Heart left ventricle (tissue), 16 donors: Measurements from ENCODE around the gene CEP85L. TPM values are rescaled to one million over a fixed set of nuclear protein-coding genes. Genes with fewer than 3 reads are reported as not detected.

ENCODE experiments used
- ATAC-seq, 4 donors: fragments of 200-7000 bp; cut with Tn5 transposase; one replicate each; pipeline ENCODE4 v1.9.1; 2020 to 2022; ENCODE audit warnings: moderate library complexity in 4 of 4, mild to moderate bottlenecking in 3 of 4, moderate number of reproducible peaks in 1 of 4
- DNase-seq, 5 donors: peaks; one replicate each; pipeline ENCODE4 v3.0.0-alpha.2; 2020
- H3K27ac ChIP-seq, 12 donors: fragments of 200-600 bp; sonication (generic) in 4 of 12; one replicate each; pipeline versions ENCODE4 v1.5.0 to v1.8.0; 2016 to 2022; ENCODE audit warnings: mild to moderate bottlenecking in 2 of 12
- H3K27me3 ChIP-seq, 9 donors: fragments of 200-600 bp; sonication (generic) in 2 of 9; one replicate each; pipeline versions ENCODE4 v1.5.1 to v1.8.0; 2016 to 2022; ENCODE audit warnings: mild to moderate bottlenecking in 3 of 9
- H3K36me3 ChIP-seq, 9 donors: fragments of 200-600 bp; sonication (generic) in 2 of 9; one replicate each; pipeline versions ENCODE4 v1.5.0 to v1.8.0; 2018 to 2022; ENCODE audit warnings: mild to moderate bottlenecking in 2 of 9
- H3K4me1 ChIP-seq, 12 donors: fragments of 200-600 bp; sonication (generic) in 4 of 12; one replicate each; pipeline versions ENCODE4 v1.5.0 to v1.8.0; 2016 to 2022; ENCODE audit warnings: mild to moderate bottlenecking in 3 of 12
- H3K4me3 ChIP-seq, 12 donors: fragments of 200-600 bp; sonication (generic) in 4 of 12; one replicate each; pipeline versions ENCODE4 v1.5.0 to v1.8.0; 2017 to 2022; ENCODE audit warnings: mild to moderate bottlenecking in 9 of 12, moderate library complexity in 4 of 12
- H3K9me3 ChIP-seq, 12 donors: fragments of 200-600 bp; sonication (generic) in 4 of 12; one replicate each; pipeline versions ENCODE4 v1.5.0 to v1.8.0; 2016 to 2022; ENCODE audit warnings: mild to moderate bottlenecking in 1 of 12
- POLR2A ChIP-seq, 2 donors: fragments of 450-650 bp; IDR thresholded peaks; one replicate each; pipeline ENCODE4 v1.6.1; 2017; ENCODE audit warnings: antibody characterized with exemption in 2 of 2, mild to moderate bottlenecking in 2 of 2, moderate library complexity in 2 of 2
- WGBS, 4 donors: extraction: QIAGEN DNeasy Blood & Tissue Kit in 2 of 4; methylation state at CpG; one replicate each; pipeline versions ENCODE4 v1.1.5 to v1.1.7; 2013 to 2018; 5-methylcytosine and 5-hydroxymethylcytosine counted together
- intact Hi-C, 10 donors: fragments of 100-400 bp; cut with DNase I; formaldehyde crosslinking; loops; one replicate each; pipeline versions ENCODE4 v1.11.1 to v1.14.2; 2022
- polyA plus RNA-seq, 2 donors: library from polyadenylated mRNA; stranded (reverse); fragments of 200-250 nt; gene quantifications; one replicate each; pipeline ENCODE4 v1.2.3, GENCODE V29; 2013
- total RNA-seq, 9 donors: library from RNA; depleted of rRNA in 2 of 9; stranded (reverse); fragments of >200 nt in 2 of 9; fragmentation: NEBNext Ultra II Directional in 3 of 9; extraction: Animal tissue kit (Norgen Biotek cat#: 25700) in 3 of 9; gene quantifications; one replicate each; pipeline versions ENCODE4 v1.1.0 to v1.2.4, GENCODE V29; 2016 to 2023
- TF ChIP-seq, protein P1 (sequence below), 12 donors: fragments of 200-600 bp; sonication (generic) in 4 of 12; IDR thresholded peaks; one replicate each; pipeline versions ENCODE4 v1.5.0 to v1.8.0; 2018 to 2022; ENCODE audit warnings: antibody characterized with exemption in 12 of 12, mild to moderate bottlenecking in 5 of 12
- donor health status: ischemic (EF 13 %, LVEDD 7.1; RV severe dilation, severe dysfunction).
- donor health status: healthy with polysubstance abuse.
- donor health status: DM: no; HTN: yes; CAD: no.
- donor health status: DM: no; HTN: no; CAD: no.
- donor health status: ischemic (EF 25% LVEDD 6.9; RV normal size, moderate dysfunction).
- donor health status: ischemic (EF 25% LVEDD 5.7; RV mildly dilated, moderate dysfunction).
- donor health status: healthy.
- donor health status: DM: yes; HTN: yes; CAD: no.
- donor health status: ischemic (EF 35%, LVEDD 5.7; RV mildly dilated, moderate dysfunction).
- donor health status: nonischemic (EF 11% LVEDD 7.7; RV severe dilation, severe dysfunction).
- donor health status: DM: yes; HTN: yes; CAD: no.
- donor health status: PGD.
- donor health status: ischemic (EF 29% LVEDD 5.4; RV normal size, mild dysfunction).
- donor health status: nonischemic (EF 23%, LVEDD 6.1; RV moderate dilation, normal function).

The CEP85L gene
- total and polyA plus RNA-seq, 11 donors = 1.9 to 14.4 (median 7.6) TPM

DNA sequence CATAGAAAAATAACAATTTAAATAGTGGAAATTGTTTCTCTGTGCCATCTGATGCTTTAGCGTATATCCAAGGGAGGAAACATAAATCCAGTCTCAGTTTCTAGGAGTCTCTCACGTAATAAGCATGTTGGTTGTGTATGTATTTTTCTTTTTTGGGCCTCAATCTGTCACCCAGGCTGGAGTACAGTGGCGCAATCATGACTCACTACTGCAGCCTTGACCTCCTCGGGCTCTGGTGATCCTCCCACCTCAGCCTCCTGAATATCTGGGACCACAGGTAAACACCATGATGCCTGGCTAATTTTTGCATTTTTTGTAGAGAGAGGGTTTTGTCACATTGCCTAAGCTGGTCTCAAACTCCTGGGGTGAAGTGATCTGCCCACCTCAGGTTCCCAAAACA, 181.9 kb downstream of the CEP85L start:
- H3K9me3 ChIP-seq = no peaks in the 10 kb centered on the region
- TF ChIP-seq POLR2A (IDR thresholded peaks at IDR 0.05) = no peak
- TF ChIP-seq, protein P1, sequence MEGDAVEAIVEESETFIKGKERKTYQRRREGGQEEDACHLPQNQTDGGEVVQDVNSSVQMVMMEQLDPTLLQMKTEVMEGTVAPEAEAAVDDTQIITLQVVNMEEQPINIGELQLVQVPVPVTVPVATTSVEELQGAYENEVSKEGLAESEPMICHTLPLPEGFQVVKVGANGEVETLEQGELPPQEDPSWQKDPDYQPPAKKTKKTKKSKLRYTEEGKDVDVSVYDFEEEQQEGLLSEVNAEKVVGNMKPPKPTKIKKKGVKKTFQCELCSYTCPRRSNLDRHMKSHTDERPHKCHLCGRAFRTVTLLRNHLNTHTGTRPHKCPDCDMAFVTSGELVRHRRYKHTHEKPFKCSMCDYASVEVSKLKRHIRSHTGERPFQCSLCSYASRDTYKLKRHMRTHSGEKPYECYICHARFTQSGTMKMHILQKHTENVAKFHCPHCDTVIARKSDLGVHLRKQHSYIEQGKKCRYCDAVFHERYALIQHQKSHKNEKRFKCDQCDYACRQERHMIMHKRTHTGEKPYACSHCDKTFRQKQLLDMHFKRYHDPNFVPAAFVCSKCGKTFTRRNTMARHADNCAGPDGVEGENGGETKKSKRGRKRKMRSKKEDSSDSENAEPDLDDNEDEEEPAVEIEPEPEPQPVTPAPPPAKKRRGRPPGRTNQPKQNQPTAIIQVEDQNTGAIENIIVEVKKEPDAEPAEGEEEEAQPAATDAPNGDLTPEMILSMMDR (IDR thresholded peaks at IDR 0.05) = no peak
- H3K27ac ChIP-seq = no peak overlapping the region
- peaks cover 0 to 59% (median 48%) of the 10 kb centered on the region in 9 donors for H3K36me3 ChIP-seq
- ATAC-seq (no peak), DNase-seq (no peak)
- WGBS, 4 donors = 91 to 97% (median 97%) methylated on average over 4 of the region's 4 CpGs
- H3K4me3 ChIP-seq = no peak overlapping the region
- peaks cover 0 to 29% (median 0%) of the 10 kb centered on the region in 12 donors for H3K4me1 ChIP-seq
- intact Hi-C loops = loop anchor here in 1 of 10 donors (5.0 kb wide), 1 partner anchor 182 kb away; no protein-coding TSS in a partner anchor
- no peaks in the 10 kb centered on the region for H3K27me3 ChIP-seq

DNA sequence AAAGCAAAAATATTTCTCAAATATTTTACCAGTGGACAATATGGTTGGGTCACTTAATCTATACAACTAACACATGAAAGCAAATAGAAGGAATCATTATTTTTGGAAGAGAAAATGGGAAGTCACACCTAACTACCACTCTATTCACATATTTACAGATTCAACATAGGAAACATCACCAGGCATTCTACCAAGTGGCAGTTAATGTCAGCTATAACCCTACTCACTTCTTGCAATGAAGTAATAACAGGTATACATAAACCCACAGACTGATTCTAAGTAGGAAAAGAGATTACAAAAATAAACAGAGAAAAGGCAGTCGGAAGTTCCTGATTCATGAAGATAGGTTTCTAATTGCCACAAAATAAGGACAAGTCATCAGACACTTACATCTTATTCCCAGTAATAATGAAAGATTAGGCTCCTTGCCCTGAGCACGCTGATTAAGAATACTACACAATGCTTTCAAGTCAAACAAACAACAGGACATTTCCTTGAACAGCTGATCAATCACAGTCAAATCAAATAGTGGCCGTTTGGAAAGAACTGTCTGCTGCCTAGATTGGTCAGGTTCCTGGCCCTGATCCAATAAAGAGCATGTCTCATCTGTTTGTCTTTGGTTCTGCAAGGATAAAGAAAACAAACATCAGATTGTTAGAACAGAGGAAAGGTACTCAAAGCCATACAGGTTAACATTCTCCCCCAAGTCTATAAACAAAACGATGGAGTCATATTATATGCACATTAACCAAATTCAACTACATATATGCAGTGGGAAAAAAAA, 182.5 kb downstream of the CEP85L start:
- peaks cover 0 to 65% (median 51%) of the 10 kb centered on the region in 9 donors for H3K36me3 ChIP-seq
- intact Hi-C loops = loop anchor here in 1 of 10 donors (5.0 kb wide), 1 partner anchor 182 kb away; no protein-coding TSS in a partner anchor
- DNase-seq (no peak), ATAC-seq (no peak)
- H3K4me1 ChIP-seq = peaks cover 0 to 31% (median 0%) of the 10 kb centered on the region in 12 donors
- WGBS, 4 donors = 61 to 68% (median 66%) methylated on average over 4 of the region's 4 CpGs
- H3K9me3 ChIP-seq = no peaks in the 10 kb centered on the region
- TF ChIP-seq POLR2A (IDR thresholded peaks at IDR 0.05) = no peak
- TF ChIP-seq, protein P1 (IDR thresholded peaks at IDR 0.05) = no peak
- H3K4me3 ChIP-seq = no peak overlapping the region
- no peaks in the 10 kb centered on the region for H3K27me3 ChIP-seq
- H3K27ac ChIP-seq = no peak overlapping the region

DNA sequence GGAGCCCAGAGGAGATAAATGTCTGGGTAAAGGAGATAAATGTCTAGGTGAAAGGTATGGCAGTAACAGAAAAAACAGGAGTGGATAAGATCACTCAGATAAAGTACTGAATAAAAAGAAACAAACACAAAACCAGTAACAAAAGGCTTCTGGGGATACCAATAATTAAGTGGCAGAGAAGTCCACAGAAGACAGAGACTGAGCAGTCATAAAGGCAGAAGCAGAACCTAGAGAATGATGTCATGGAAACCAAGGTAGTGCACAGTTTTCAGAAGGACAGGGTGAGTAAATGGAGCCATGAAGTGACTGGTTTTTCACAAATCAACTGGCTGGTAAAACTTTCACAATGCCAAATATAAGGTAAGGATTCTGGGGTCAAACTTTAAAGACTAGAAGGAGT, 184.2 kb downstream of the CEP85L start:
- Histone ChIP-seq H3K27me3 (no peaks in the 10 kb centered on the region), H3K36me3 (peaks cover 0 to 65% (median 56%) of the 10 kb centered on the region in 9 donors), H3K9me3 (no peaks in the 10 kb centered on the region), H3K4me3 (no peak overlapping the region), H3K4me1 (peaks cover 0 to 18% (median 0%) of the 10 kb centered on the region in 12 donors), H3K27ac (no peak overlapping the region)
- TF ChIP-seq, protein P1 (IDR thresholded peaks at IDR 0.05) = no peak
- TF ChIP-seq POLR2A (IDR thresholded peaks at IDR 0.05) = no peak
- ATAC-seq (no peak), DNase-seq (no peak)
- intact Hi-C loops = loop anchor here in 1 of 10 donors (5.0 kb wide), 1 partner anchor 180 kb away; no protein-coding TSS in a partner anchor

DNA sequence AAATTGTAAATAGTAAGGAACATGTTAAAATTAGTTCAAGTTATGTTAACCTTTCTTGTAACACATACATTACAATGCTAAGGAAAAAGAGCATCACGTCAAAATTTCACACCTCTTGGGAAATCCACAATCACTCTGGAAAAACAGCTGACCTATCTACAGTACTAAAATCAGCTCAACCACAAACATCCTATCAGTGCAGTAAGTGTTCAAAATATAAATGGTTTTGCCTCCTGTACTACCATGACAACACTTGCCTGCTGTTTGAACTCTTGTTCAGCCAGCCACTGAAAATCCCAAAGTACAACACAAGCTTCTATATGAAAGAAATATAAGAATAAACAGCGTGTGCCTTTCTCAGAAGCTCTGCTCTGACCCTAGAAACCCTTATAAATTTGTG, 186.8 kb downstream of the CEP85L start:
- H3K36me3 ChIP-seq = peaks cover 0 to 57% (median 48%) of the 10 kb centered on the region in 9 donors
- intact Hi-C loops = loop anchor here in 2 of 10 donors (5.0 kb wide), 2 partner anchors 92 to 177 kb away; no protein-coding TSS in a partner anchor

More for the DNA sequence above, 186.8 kb downstream of the CEP85L start:
- TF ChIP-seq, protein P1 (IDR thresholded peaks at IDR 0.05) = no peak
- no peak for TF ChIP-seq POLR2A (IDR thresholded peaks at IDR 0.05)
- H3K4me3 ChIP-seq = no peak overlapping the region
- peaks cover 0 to 14% (median 0%) of the 10 kb centered on the region in 12 donors for H3K4me1 ChIP-seq
- DNase-seq = no peak
- peak overlapping the region in 6 of 12 donors; percentile 5 to 35 (median 16) for H3K27ac ChIP-seq
- ATAC-seq = peak in 2 of 4 donors; percentile 57 to 63
- 68 to 77% (median 70%) methylated on average over 2 of the region's 2 CpGs for WGBS, 4 donors
- no peaks in the 10 kb centered on the region for H3K27me3 ChIP-seq
- no peaks in the 10 kb centered on the region for H3K9me3 ChIP-seq
